Kidney epithelial cell (primary cell): ENCODE data around the gene TMA7. TPM values are rescaled to one million over a fixed set of nuclear protein-coding genes. Genes with fewer than 3 reads are reported as not detected.

Source experiments
- DNase-seq: peaks from one replicate; pipeline ENCODE4 v3.0.0-alpha.2; 2010; ENCODE audit warnings: low read depth
- H3K27me3 ChIP-seq: 2 replicates; pipeline ENCODE4 v1.6.0; 2011; ENCODE audit warnings: low read length; ENCODE audit not compliant: control insufficient read depth, insufficient read depth
- H3K36me3 ChIP-seq: 2 replicates; pipeline ENCODE4 v1.5.1; 2011; ENCODE audit warnings: low read length; ENCODE audit not compliant: control insufficient read depth, insufficient read depth
- H3K4me3 ChIP-seq: 2 replicates; pipeline ENCODE4 v1.5.1; 2011; ENCODE audit warnings: low read depth, mild to moderate bottlenecking, control low read depth, low read length
- CTCF ChIP-seq: IDR thresholded peaks from 2 replicates; pipeline ENCODE4 v1.5.1; 2011; ENCODE audit warnings: mild to moderate bottlenecking, moderate library complexity, low read length, control low read depth, inconsistent platforms; ENCODE audit not compliant: insufficient read depth, poor library complexity, severe bottlenecking
- total RNA-seq: library from RNA; depleted of rRNA; stranded (reverse); fragments of >200 nt; gene quantifications from 2 replicates; pipeline ENCODE4 v1.2.3, GENCODE V29; 2015

The TMA7 gene
- total RNA-seq, 1 donor from 2014 or later, result 462 TPM

- no peak for TF ChIP-seq CTCF
- H3K36me3 ChIP-seq, result peaks cover 6% of the 10 kb centered on the region
- DNase-seq, result no peak
- H3K27me3 ChIP-seq, result no peaks in the 10 kb centered on the region
- H3K4me3 ChIP-seq, result no peak overlapping the region
These were observed 20.9 kb upstream of the TMA7 start for GRCh38 chr3:48419149-48419548.

- H3K4me3 ChIP-seq, result no peak overlapping the region
- TF ChIP-seq CTCF, result no peak
- H3K36me3 ChIP-seq, result peaks cover 6% of the 10 kb centered on the region
- no peaks in the 10 kb centered on the region for H3K27me3 ChIP-seq
- DNase-seq, result no peak
These were observed 20.5 kb upstream of the TMA7 start for GRCh38 chr3:48419597-48419996.

- Histone ChIP-seq H3K36me3 (peaks cover 6% of the 10 kb centered on the region), H3K4me3 (no peak overlapping the region), H3K27me3 (no peaks in the 10 kb centered on the region)
- no peak for TF ChIP-seq CTCF
- no peak for DNase-seq
These were observed 19.5 kb upstream of the TMA7 start for GRCh38 chr3:48420561-48420960.

GRCh38 chr3:48422272-48422671 is 17.8 kb upstream of the TMA7 start:
- DNase-seq, result no peak
- no peak overlapping the region for H3K4me3 ChIP-seq
- peaks cover 6% of the 10 kb centered on the region for H3K36me3 ChIP-seq
- TF ChIP-seq CTCF, result no peak
- H3K27me3 ChIP-seq, result no peaks in the 10 kb centered on the region

GRCh38 chr3:48422681-48423080 is 17.4 kb upstream of the TMA7 start:
- Histone ChIP-seq H3K36me3 (peaks cover 5% of the 10 kb centered on the region), H3K4me3 (no peak overlapping the region), H3K27me3 (no peaks in the 10 kb centered on the region)
- no peak for DNase-seq
- TF ChIP-seq CTCF, result no peak

- no peak for TF ChIP-seq CTCF
These were observed 16.7 kb upstream of the TMA7 start for GRCh38 chr3:48423241-48423882.

More at GRCh38 chr3:48423241-48423882, 16.7 kb upstream of the TMA7 start:
- H3K36me3 ChIP-seq, result peaks cover 5% of the 10 kb centered on the region
- DNase-seq, result no peak
- no peaks in the 10 kb centered on the region for H3K27me3 ChIP-seq
- no peak overlapping the region for H3K4me3 ChIP-seq
